Stimulated activated CD8-positive, alpha-beta memory T cell treated with anti-CD3 and anti-CD28 coated beads, Interleukin-15, amount 100 ng/mL, for 48 hours (primary cell): Measurements from ENCODE around the gene KDM1A.

Experiments used
- DNase-seq, 2 donors: peaks; one replicate each; pipeline ENCODE4 v3.0.0-alpha.2; 2020; ENCODE audit warnings: low read depth in 2 of 2

The KDM1A gene

DNA sequence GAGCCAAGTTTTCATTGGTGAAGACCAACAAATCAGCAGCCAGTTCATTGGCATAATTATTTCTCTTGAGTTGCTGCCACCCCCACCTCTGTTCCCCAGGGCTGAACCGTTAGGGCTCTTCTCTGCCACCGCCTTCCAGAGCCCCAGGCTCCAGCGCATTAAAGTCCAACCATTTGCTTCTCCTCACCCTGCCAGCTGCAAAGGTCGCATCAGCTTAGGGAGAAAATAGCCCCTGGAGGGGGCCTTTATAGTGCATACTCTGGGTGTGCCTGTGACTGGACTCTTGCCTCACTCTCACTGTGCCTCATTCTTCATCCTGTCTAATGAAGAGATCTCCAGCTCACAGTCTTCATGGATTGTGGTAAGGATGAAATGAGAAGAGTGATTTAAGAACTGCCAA lies 50.4 kb downstream of the KDM1A start:
- DNase-seq, result no peak

DNA sequence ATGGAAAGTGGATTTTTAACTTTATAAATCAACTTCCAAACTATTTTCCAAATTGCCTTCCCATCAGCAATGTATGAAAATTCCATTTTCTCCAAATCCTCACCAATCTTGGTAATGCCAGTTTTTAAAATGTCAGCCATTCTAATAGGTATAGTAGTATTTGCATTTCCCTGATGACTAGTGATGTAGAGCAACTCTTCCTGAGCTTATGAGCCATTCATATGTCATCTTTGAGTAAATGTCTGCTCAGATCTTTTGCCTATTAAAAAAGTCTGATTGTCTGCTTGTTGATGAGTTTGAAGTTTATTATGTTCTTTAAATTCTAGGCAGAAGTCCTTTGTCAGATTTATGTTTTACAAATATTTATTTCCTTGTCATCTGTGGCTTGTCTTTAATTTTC lies 54.7 kb downstream of the KDM1A start:
- no peak for DNase-seq

DNA sequence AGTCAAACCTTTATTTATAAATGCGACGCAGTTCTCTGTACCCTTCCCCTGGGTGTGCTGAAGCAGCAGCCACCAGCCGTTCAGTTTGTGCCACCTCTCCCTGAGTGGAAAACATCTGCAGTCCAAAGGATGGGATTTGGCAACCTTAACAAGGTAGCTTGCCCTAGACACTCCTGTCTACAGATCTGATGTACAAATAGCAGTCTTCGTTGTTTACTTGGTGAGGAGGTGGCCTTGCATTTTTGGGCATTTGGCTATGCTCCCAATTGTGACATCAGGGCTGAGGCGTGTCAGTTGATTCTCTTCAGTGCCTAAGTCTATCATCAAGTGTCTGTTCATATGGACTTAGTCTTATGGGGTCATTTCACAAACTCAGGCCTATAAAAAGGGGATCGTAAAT lies 59.8 kb downstream of the KDM1A start:
- DNase-seq, result no peak

DNA sequence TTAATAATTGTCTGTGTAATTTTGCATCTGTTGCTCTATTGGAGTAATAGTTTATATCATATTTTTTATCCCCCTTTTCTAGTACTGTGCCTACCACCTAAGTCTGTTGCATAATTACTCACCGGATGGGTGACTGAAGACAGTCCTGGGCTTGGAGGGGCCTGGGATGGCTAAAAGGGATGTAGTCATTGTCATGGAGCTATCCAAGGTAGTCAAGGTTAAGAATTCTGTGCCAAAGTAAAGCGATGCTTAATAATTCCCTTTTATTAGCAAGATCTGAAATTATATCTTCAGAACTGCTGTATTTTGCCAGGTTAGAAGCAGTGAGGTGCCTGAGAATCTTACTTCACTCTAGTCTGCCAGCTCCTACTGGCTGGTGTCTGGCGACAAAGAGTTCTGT lies 61.6 kb downstream of the KDM1A start:
- DNase-seq, result no peak

DNA sequence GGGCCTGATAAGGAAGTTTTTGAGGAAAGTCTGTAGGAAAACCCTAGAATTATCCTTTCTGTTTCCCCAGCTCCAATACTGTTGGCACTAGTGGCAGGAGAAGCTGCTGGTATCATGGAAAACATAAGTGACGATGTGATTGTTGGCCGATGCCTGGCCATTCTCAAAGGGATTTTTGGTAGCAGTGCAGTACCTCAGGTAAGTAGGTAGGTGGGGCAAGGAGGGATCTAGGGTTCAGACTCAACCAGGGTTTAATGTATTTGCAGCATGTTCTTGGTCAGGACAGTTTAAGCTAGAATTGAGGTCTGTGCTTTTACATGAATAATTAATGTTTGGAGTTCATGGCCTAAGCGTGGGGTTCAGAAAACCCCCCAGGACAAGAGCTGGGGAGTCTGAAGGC lies 62.1 kb downstream of the KDM1A start:
- DNase-seq, result no peak

DNA sequence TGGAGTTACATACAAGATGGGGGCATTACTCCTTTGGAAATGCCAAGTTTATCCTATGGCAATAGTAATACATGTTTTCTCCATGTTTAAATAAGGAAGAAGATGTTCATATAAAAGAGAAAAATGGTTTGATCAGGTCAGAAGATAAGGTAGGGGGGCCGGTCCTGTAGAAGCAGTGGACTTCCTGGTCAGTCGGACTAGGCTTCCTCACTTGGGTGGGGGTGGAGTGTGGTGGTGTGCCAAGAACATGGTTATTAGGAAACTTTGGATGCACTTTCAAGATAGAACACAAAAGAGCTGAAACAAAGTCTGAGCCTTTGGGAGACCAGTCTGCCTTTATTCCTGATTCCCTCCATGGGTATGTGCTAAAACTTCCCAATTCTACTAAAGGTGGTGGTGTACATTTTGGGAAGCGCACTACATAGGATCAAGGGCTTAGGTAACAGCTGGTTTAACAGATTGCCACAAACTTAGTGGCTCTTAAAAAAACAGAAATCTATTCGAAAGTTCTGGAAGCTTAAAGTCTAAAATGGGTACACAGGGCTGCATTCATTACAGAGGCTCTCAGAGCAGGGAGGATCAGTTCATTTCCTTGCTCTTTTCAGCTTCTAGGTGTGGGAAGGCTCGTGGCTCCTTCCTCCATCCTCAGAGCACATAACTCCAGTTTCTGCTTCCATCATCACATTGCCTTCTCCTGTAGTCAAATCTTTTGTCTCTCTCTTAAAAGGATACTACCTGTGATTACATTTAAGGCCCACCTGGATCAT lies 64.6 kb downstream of the KDM1A start:
- no peak for DNase-seq

DNA sequence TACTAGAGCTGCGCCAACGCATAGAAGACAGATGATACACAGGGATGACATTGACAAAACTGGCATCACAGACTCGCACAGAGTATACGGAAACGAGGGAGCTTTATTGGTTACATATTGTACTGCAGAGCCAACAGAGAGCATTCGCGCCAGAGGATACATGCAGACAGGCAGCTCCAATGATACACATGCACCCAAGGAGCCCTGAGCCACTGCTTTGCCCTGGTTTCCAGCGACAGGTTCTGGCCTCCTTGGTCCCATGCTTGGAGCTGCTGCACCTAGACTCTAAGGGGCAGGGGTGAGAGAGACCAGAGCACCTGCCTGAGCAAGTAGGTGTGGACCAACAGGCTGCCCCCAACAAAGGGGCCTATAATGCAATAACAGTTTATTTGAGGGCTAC lies 65.6 kb downstream of the KDM1A start:
- DNase-seq, result no peak

DNA sequence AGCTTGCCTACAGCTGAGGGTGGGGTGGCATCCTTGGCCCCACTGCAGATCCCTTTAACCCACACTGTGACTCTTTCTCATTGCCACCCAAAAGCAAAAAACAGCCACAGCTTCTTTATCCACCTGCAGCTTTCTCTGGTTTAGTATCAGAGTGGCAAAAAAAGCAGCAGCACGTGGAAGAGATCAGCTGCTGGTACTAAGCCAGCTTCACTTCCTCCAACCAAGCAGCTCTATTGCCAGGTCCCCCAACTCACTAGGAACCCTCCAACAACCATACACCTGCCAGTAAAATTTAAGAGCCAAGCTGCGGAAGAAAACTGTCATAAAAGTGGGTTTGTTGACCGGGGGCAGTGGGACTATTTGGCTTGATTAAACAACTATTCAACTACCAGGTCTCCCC lies 66.4 kb downstream of the KDM1A start:
- no peak for DNase-seq

DNA sequence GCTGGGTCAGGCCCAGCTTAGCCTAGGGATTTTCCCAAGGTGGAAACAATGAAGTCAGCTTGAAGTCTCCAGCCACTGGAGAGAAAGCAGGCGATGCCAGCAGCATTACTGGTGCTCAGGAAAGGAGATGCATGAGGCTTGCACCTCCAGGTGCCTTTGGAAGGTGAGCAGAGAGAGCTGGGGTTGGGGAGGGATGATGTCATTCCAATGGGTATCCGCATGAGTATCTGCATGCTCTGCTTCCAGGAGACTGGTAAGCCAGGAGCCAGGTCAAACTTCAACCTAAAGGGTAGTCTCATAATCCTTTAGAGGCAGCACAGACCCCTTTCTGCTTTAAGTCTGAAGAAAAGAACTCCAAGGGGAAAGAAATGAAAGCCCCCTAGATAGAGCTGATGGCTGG lies 68.8 kb downstream of the KDM1A start:
- DNase-seq, result no peak

DNA sequence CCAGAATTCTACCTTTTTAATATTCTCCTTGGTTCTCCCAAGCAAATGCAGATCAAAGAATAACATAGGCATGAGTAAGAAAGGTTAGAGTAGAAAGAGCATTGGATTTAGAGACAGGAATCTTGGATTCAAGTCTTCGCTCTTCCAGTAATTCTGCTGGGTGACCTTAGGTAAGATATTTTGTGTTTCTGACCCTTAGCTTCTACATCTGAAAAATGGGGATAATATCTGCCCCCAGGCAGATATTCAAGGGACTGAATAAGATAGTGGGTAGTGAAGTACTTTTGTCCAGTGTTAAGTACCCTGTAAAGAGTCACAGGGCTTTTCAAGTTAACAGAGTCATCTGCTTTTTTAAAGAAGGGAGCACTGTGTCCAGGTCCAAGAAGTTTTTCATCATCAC lies 70.8 kb downstream of the KDM1A start:
- DNase-seq, result no peak

DNA sequence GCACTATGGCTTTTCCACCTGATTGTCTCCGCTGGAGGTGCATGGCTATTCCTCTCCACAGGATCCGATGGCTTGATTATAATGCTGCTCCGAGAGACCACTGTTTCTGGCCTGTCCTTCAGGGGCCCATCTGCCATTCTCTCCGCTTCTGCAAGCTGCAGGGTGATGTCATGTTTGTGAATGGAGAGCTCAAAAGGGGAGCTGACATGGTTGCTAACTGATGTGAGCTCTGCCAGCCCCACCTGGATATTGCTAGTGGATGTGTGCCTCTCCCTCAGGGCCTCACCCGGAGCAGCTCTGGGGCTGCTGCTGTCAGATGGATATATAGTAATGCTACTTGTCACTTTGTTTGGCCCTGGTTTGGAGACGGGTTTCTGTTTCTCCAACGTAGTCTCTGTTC lies 72.3 kb downstream of the KDM1A start:
- DNase-seq, result no peak

DNA sequence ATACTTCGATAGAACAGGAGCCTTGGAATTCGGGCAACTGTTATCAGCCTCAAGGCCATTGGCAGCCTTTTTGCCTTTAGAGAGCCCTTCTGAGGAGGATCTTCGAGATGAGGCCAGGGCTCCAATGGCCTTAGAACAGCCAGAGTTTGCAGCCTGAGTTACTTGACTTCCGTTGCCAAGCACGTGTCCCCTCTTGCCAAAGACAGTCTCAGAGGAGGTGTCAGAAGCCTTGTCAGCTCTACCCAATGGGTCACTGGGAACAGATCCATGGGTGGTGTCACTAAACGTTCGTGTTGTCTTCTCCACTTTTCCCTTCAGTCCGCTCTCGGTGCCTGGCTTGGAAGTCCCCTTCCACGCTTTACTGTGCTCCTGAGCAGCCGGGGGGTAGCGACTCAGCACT lies 73.2 kb downstream of the KDM1A start:
- no peak for DNase-seq

DNA sequence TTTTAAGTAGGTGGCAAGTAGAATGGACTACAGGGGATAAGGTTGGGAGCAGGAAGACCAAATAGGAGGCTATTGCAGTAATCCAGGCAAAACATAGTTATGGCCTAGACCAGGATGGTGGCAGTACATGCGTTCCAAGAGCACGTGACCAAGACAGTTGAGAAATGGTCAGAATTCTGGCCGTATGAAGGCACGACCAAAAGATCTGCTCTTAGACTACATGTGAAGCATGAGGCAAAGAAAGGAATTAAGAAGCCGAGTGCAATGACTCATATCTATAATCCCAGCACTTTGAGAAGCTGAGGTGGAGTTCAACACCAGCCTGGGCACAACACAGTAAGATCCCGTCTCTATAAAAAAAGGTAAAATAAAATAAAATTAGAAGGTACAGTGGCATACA lies 78.0 kb downstream of the KDM1A start:
- DNase-seq, result no peak

DNA sequence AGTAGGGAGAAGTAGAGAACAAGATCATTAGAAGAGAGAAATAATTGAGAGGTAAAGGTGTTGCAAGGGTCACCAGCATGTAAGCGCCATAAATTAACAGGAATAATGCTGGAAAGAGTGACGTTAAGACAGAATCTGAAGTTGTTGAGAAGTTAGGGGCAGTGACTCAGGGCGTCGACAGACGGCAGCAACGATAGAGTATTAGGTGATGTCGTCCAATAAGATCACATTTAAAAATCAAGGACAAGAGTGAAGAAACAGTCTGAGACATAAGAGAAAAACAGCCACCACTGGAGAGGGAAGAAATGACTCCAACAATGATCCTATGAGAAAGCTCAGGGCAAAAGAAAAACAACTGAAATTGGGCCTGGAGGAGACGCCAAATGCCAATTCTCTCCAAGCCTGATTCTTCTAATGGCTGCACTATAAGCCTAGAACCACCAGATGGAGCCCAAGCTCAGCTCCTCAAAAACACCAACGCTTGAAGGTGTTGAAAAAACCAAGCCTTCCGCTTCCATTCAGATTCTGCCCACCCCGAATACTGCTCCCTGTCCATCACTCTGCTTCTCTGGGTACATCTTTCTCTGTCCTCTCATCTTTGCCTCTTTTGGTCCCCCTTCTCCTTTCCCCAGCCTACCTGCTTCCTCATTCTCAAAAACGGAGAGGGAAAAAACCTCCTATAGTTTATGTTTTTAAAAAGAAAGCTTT lies 79.3 kb downstream of the KDM1A start:
- no peak for DNase-seq

DNA sequence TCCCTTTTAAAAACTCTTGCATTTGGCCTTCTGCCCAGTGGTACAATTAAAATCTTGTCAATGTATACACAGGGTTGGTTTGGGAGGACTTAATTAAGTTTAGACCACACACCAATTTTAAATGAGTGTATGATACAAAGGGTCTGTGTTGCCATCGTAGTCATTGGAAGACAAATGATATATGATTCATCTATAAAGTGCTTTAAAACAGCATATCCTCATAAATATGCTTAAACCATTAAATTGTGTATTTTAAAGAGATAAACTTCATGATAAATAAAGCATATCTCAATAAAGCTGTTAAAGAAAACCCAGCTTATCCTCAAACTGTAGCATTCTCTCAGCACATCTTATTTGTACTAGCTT lies 79.9 kb downstream of the KDM1A start:
- DNase-seq, result no peak

DNA sequence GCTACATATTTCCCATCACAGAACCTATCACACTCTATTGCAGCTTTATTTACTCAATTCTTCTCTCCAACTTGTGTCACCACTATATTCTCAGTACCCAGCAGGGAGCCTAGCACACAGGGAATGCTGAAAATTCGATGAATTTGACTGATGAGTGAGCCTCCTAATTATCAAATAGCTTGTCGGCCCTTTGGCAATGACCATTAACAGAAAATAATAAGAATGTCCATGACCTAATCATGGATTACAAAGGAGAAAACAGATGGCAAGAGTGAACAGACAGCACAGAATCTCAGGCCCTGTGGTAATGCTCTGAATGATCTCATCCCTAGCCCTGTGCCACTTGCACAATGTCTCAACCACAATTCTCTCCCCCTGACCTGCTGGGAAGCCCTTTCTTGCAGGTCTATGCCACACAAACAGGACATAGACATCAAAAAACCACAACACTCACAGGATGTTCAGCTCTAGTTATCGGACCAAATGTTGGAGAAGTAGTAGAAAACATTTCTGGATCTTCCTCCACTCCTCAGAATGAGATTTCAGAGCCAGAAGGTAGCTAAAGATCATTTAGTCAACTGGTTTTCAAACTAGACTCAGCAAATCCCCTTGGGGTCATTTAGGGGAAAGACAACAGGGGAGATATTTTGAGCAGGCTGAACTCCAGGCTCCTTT lies 80.9 kb downstream of the KDM1A start:
- no peak for DNase-seq

DNA sequence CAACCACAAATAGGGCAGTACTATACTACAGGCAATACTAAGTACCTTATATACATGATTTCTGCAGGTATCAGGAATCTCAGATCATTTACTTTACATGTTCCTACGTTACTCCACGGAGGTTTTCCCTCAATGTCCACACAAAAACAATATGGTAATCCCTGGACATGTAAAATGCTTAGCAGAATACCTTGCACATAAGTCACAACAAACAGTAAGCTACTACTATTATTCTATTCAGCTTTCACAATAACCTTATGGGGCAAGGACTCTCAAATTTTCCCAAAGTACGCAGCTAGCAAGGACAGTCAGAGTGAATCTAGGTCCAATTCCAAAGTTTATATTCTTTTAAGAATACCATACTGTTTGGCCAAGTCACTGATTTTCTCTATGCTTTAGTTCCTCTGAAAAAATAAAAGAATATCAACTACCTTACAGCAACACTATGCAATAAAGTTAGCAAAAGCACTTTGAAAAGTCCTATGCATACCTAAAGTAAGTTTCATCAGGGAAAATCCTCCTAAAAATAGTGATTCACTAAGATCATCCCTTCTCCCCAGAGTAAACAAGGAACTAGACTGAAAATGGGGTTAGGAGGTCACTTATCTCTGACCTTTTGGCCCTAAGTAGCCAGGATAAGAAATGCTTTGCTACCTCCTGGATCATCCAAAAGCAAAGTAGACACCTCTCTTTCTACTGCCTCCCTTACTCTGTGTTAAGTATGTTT lies 82.0 kb downstream of the KDM1A start:
- no peak for DNase-seq

DNA sequence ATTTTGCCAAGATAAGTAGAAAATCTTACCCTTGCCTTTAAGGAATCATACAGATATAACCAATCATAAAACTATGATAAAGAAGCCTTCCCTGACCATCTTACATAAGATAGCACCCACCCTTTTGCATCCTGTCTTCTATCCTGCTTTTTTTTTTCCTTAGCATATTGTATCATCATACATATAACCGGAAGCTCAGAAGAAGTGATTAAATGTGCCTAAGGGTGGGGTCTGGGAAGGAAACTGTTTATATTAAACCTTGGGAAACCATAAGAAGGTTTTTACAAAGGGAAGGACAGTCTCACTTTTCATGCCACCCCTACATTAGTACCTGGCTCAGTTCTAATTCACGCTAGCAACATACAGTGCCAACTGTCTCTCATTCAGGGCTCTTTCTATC lies 82.6 kb downstream of the KDM1A start:
- DNase-seq, result no peak

DNA sequence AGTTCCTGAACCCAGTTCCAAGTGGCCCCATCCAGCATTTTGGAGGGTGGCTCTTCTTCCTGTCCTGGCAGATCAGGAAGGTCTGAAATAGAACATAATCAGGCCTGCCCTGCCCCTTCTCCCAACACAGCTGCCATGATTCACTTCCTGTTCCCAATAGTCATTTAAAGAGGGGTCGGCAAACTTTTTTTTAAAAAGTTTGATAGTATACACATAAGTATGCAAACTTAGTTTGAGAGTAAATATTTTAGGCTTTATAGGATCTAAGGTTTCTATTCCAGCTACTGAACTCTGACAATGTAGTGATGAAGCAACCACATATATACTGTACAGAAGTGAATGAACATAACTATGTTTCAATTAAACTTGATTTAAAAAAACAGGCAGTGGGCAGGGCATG lies 83.0 kb downstream of the KDM1A start:
- DNase-seq, result no peak

DNA sequence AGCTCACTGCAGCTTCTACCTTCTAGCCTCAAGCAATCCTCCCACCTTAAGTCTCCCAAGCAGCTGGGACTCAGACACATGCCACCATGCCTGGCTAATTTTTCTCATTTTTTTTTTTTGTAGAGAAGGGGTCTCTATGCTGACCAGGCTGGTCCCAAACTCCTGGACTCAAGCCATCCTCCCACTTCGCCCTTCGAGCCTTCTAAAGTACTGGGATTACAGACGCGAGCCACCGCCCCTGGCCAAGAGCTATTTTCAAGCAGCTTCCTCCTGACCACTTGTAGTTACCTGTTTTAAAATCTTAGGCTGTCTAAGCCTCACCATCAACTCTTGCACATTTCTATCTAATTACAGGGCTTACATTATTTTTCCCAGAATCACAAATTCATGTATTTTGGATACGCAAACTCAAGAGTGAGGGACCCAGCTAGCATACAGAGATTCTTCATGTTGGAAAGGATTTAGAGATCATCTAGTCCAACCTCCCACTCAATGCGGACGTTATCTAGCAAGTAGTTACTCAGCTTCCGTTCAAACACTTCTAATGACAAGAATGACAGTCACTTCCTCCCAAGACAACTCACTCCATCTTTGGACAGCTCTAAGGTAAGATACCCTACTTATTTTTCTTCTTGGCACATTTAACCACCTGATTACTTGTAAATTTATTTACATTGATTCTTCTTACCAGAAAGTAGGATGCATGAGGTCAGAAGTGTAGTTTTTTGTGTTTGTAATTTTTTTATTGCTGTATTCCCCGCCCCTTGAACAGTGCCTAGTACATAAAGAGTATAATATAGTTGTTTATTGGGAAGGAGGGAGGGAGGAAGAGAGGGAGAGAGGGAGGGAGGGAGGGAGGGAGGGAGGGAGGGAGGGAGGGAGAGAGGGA lies 84.0 kb downstream of the KDM1A start:
- DNase-seq, result no peak

DNA sequence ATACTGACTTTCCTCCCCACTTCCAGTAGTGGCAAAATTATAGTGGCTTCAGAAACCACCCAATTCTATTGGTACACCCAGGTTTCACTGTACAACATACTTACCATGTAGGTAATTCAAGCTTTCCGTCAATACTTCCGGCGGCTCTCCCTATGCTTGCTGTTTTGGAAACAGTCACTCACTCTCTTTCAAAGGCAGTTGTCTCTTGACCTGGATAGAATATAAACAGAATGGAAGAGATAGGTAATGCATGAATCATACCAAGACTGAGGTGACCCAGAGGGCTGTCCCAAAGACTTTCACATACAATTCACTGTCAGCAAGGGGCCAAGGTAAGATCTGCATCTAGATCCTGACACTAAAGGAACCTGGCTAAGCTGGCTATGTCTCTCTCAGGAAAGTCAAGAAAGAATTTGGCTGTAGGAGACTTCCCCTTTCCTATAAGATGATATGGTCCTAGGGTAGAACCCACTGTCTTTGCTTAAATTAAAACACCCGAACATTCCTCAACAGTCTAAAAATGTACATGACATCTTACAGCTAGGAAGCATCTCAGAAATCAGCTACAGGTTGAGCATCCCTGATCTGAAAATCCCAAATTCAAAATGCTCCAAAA lies 89.8 kb downstream of the KDM1A start:
- no peak for DNase-seq
